Neural cell (in vitro differentiated cells): ENCODE data around the gene GGCX. TPM values are rescaled to one million over a fixed set of nuclear protein-coding genes. Genes with fewer than 3 reads are reported as not detected.

ENCODE experiments used
- H2AFZ ChIP-seq: fragments of 200-600, 300-800 bp; sonication (generic), shearing (Covaris generic); 2 replicates; pipeline ENCODE4 v1.6.0; 2014; ENCODE audit warnings: low read depth, mild to moderate bottlenecking, antibody characterized with exemption, low read length, moderate library complexity
- H3F3A ChIP-seq: fragments of 200-600 bp; shearing (Covaris generic); 2 replicates; pipeline ENCODE4 v1.6.1; 2016; ENCODE audit warnings: mild to moderate bottlenecking, moderate library complexity, mixed read lengths, antibody characterized with exemption, low read length; ENCODE audit not compliant: insufficient read depth, poor library complexity, severe bottlenecking
- H3K27ac ChIP-seq: fragments of 200-600, 300-800 bp; sonication (generic), shearing (Covaris generic); 2 replicates; pipeline ENCODE4 v1.5.1; 2014; ENCODE audit warnings: mild to moderate bottlenecking, low read length, moderate library complexity
- H3K27me3 ChIP-seq: fragments of 300-800, 200-600 bp; sonication (generic), shearing (Covaris generic); 2 replicates; pipeline ENCODE4 v1.6.0; 2014; ENCODE audit warnings: mild to moderate bottlenecking, low read depth, low read length, moderate library complexity; ENCODE audit not compliant: insufficient read depth
- H3K36me3 ChIP-seq: fragments of 300-800, 200-600 bp; sonication (generic), shearing (Covaris generic); 2 replicates; pipeline ENCODE4 v1.5.1; 2014; ENCODE audit warnings: mild to moderate bottlenecking, antibody characterized with exemption, low read length, moderate library complexity; ENCODE audit not compliant: insufficient read depth
- H3K4me2 ChIP-seq: fragments of 300-800, 200-600 bp; sonication (generic), shearing (Covaris generic); 2 replicates; pipeline ENCODE4 v1.6.0; 2014; ENCODE audit warnings: mild to moderate bottlenecking, low read length
- H3K4me3 ChIP-seq: fragments of 300-800, 200-600 bp; sonication (generic), shearing (Covaris generic); 2 replicates; pipeline ENCODE4 v1.5.1; 2014; ENCODE audit warnings: mild to moderate bottlenecking, low read length, moderate library complexity
- H3K79me2 ChIP-seq: fragments of 200-600 bp; shearing (Covaris generic); replicated peaks from 2 replicates; pipeline ENCODE4 v1.6.0; 2014; ENCODE audit warnings: mild to moderate bottlenecking, low read length, moderate library complexity; ENCODE audit not compliant: insufficient read depth
- H3K9ac ChIP-seq: fragments of 300-800, 200-600 bp; sonication (generic), shearing (Covaris generic); 2 replicates; pipeline ENCODE4 v1.6.1; 2016; ENCODE audit warnings: mild to moderate bottlenecking, low read length, mixed read lengths
- H3K9me2 ChIP-seq: fragments of 200-600 bp; shearing (Covaris generic); 2 replicates; pipeline ENCODE4 v1.6.1; 2016; ENCODE audit warnings: mild to moderate bottlenecking, low read length, mixed read lengths; ENCODE audit not compliant: insufficient read depth
- H3K9me3 ChIP-seq: fragments of 200-600, 300-800 bp; sonication (generic), shearing (Covaris generic); 2 replicates; pipeline ENCODE4 v1.6.1; 2016; ENCODE audit warnings: mild to moderate bottlenecking, mixed run types, low read length, moderate library complexity, mixed read lengths
- H4K20me1 ChIP-seq: fragments of 200-600 bp; shearing (Covaris generic); 2 replicates; pipeline ENCODE4 v1.6.1; 2016; ENCODE audit warnings: mild to moderate bottlenecking, mixed run types; ENCODE audit not compliant: insufficient read depth
- CTCF ChIP-seq: fragments of 450-650 bp; IDR thresholded peaks from 2 replicates; pipeline ENCODE4 v1.5.1; 2014; ENCODE audit warnings: antibody characterized with exemption, mild to moderate bottlenecking, moderate library complexity; ENCODE audit not compliant: poor library complexity, severe bottlenecking
- EP300 ChIP-seq: fragments of 450-650 bp; conservative IDR thresholded peaks from 2 replicates; pipeline ENCODE4 v1.6.1; 2014; ENCODE audit warnings: antibody characterized with exemption, mild to moderate bottlenecking, moderate library complexity; ENCODE audit not compliant: poor library complexity, severe bottlenecking
- EZH2 ChIP-seq: fragments of 200-600, 300-800 bp; shearing (Covaris generic), sonication (generic); IDR thresholded peaks from 2 replicates; pipeline ENCODE4 v1.6.1; 2014; ENCODE audit warnings: antibody characterized with exemption, low read length, borderline replicate concordance, mild to moderate bottlenecking; ENCODE audit not compliant: insufficient read depth, poor library complexity, severe bottlenecking
- MXI1 ChIP-seq: fragments of 450-650 bp; conservative IDR thresholded peaks from 2 replicates; pipeline ENCODE4 v1.6.1; 2014; ENCODE audit warnings: antibody characterized with exemption, mild to moderate bottlenecking; ENCODE audit not compliant: poor library complexity, severe bottlenecking
- POLR2AphosphoS5 ChIP-seq: IDR thresholded peaks from 2 replicates; pipeline ENCODE4 v1.6.1; 2012
- RAD21 ChIP-seq: fragments of 450-650 bp; conservative IDR thresholded peaks from 2 replicates; pipeline ENCODE4 v1.6.1; 2014; ENCODE audit warnings: antibody characterized with exemption, mild to moderate bottlenecking, moderate library complexity
- REST ChIP-seq: IDR thresholded peaks from 2 replicates; pipeline ENCODE4 v1.6.1; 2012; ENCODE audit warnings: borderline replicate concordance
- SMC3 ChIP-seq: fragments of 450-650 bp; conservative IDR thresholded peaks from 2 replicates; pipeline ENCODE4 v1.6.1; 2014; ENCODE audit warnings: antibody characterized with exemption, mild to moderate bottlenecking, moderate library complexity; ENCODE audit not compliant: poor library complexity
- TAF1 ChIP-seq: IDR thresholded peaks from 2 replicates; pipeline ENCODE4 v1.6.1; 2012; ENCODE audit warnings: low read depth
- polyA plus RNA-seq: library from polyadenylated mRNA; depleted of rRNA; stranded (reverse); fragments of >200 nt; gene quantifications from 2 replicates; pipeline ENCODE4 v1.2.3, GENCODE V29; 2014

The GGCX gene
- polyA plus RNA-seq, 1 donor from 2014 or later = 41.4 TPM

GRCh38 chr2:85575739-85576138, 14.4 kb upstream of the GGCX start:
- H3K36me3 ChIP-seq = no peaks in the 10 kb centered on the region
- no peak overlapping the region for H2AFZ ChIP-seq
- TF ChIP-seq CTCF (no peak), RAD21 (no peak), REST (no peak), POLR2AphosphoS5 (no peak), EZH2 (no peak), MXI1 (no peak), EP300 (no peak), TAF1 (no peak), SMC3 (no peak)
- H3K9me3 ChIP-seq = no peaks in the 10 kb centered on the region
- H3K27ac ChIP-seq = no peak overlapping the region
- H3K9me2 ChIP-seq = no peaks in the 10 kb centered on the region
- peaks cover 3% of the 10 kb centered on the region for H3K27me3 ChIP-seq
- no peak overlapping the region for H3K4me3 ChIP-seq
- no peaks in the 10 kb centered on the region for H3F3A ChIP-seq
- no peaks in the 10 kb centered on the region for H3K79me2 ChIP-seq
- no peak overlapping the region for H3K4me2 ChIP-seq
- no peaks in the 10 kb centered on the region for H4K20me1 ChIP-seq
- no peak overlapping the region for H3K9ac ChIP-seq

- H3K79me2 ChIP-seq = no peaks in the 10 kb centered on the region
- no peak overlapping the region for H2AFZ ChIP-seq
- no peaks in the 10 kb centered on the region for H3K9me3 ChIP-seq
- no peak overlapping the region for H3K27ac ChIP-seq
- no peaks in the 10 kb centered on the region for H3K27me3 ChIP-seq
- H3K4me2 ChIP-seq = no peak overlapping the region
- no peak overlapping the region for H3K9ac ChIP-seq
- H3K36me3 ChIP-seq = no peaks in the 10 kb centered on the region
- H4K20me1 ChIP-seq = no peaks in the 10 kb centered on the region
- TF ChIP-seq RAD21 = no peak
- no peak for TF ChIP-seq CTCF
- TF ChIP-seq REST = no peak
- TF ChIP-seq EP300 = no peak
- no peak for TF ChIP-seq SMC3
- no peaks in the 10 kb centered on the region for H3K9me2 ChIP-seq
- no peaks in the 10 kb centered on the region for H3F3A ChIP-seq
- H3K4me3 ChIP-seq = no peak overlapping the region
These were observed 5.0 kb upstream of the GGCX start for GRCh38 chr2:85566265-85566664.
